Vagina (tissue), 2 donors: Measurements from ENCODE around the gene ADGRG6. TPM values are rescaled to one million over a fixed set of nuclear protein-coding genes. Genes with fewer than 3 reads are reported as not detected.

Source experiments
- DNase-seq, 2 donors: peaks; one replicate each; pipeline ENCODE4 v3.0.0-alpha.2; 2017; ENCODE audit errors: extremely low spot score in 2 of 2
- H3K27ac ChIP-seq: fragments of 200-600 bp; sonication (generic); one replicate; pipeline ENCODE4 v1.5.1; 2019
- H3K27me3 ChIP-seq: fragments of 200-600 bp; sonication (generic); one replicate; pipeline ENCODE4 v1.5.1; 2019
- H3K36me3 ChIP-seq, 2 donors: fragments of 200-600 bp; sonication (generic); one replicate each; pipeline ENCODE4 v1.5.1; 2017 to 2019
- H3K4me1 ChIP-seq: fragments of 200-600 bp; sonication (generic); one replicate; pipeline ENCODE4 v1.5.1; 2019
- H3K4me3 ChIP-seq, 2 donors: fragments of 200-600 bp; sonication (generic); 1 replicate in 1 of 2; 2 replicates in 1 of 2; pipeline ENCODE4 v1.5.1; 2016 to 2019
- H3K9me3 ChIP-seq: fragments of 200-600 bp; sonication (generic); one replicate; pipeline ENCODE4 v1.5.1; 2019
- CTCF ChIP-seq, 3 experiments: fragments of 450-650 bp in 2 of 3; fragments of 200-600 bp in 1 of 3; sonication (generic) in 1 of 3; IDR thresholded peaks; one replicate each; pipeline ENCODE4 v1.5.1; 2017 to 2019; ENCODE audit warnings: antibody characterized with exemption in 3 of 3, mild to moderate bottlenecking in 2 of 3, moderate library complexity in 2 of 3
- POLR2A ChIP-seq, 2 donors: fragments of 450-650 bp; IDR thresholded peaks; one replicate each; pipeline ENCODE4 v1.6.1; 2017; ENCODE audit warnings: antibody characterized with exemption in 2 of 2, mild to moderate bottlenecking in 2 of 2, moderate library complexity in 2 of 2
- POLR2AphosphoS5 ChIP-seq, 2 donors: sonication (generic); formaldehyde crosslinking; IDR thresholded peaks; one replicate each; pipeline ENCODE4 v1.9.0; 2017; ENCODE audit warnings: antibody characterized with exemption in 2 of 2, mild to moderate bottlenecking in 2 of 2, low read depth in 1 of 2; ENCODE audit not compliant: insufficient read depth in 1 of 2
- intact Hi-C: fragments of 100-400 bp; cut with DNase I; formaldehyde crosslinking; loops from one replicate; pipeline ENCODE4 v1.15.1; 2023
- total RNA-seq: library from RNA; depleted of rRNA; stranded (reverse); fragments of >200 nt; gene quantifications from one replicate; pipeline ENCODE4 v1.2.3, GENCODE V29; 2016

Gene ADGRG6
- total RNA-seq, 1 donor from 2014 or later: 22.6 TPM

GRCh38 chr6:142350309-142350708 lies 48.5 kb downstream of the ADGRG6 start:
- H3K36me3 ChIP-seq: no peaks in the 10 kb centered on the region
- no peaks in the 10 kb centered on the region for H3K9me3 ChIP-seq
- no peak overlapping the region for H3K4me3 ChIP-seq
- H3K27me3 ChIP-seq: no peaks in the 10 kb centered on the region
- no peaks in the 10 kb centered on the region for H3K4me1 ChIP-seq
- no peak overlapping the region for H3K27ac ChIP-seq
- DNase-seq: no peak
- intact Hi-C loops: no loop called here
- TF ChIP-seq CTCF (IDR thresholded peaks at IDR 0.05): no peak
- TF ChIP-seq POLR2AphosphoS5 (IDR thresholded peaks at IDR 0.05; ENCODE audit: insufficient read depth in 1 of 2, low read depth in 1 of 2): no peak
- TF ChIP-seq POLR2A (IDR thresholded peaks at IDR 0.05): no peak

- TF ChIP-seq POLR2AphosphoS5 (IDR thresholded peaks at IDR 0.05; ENCODE audit: insufficient read depth in 1 of 2, low read depth in 1 of 2) (no peak), POLR2A (IDR thresholded peaks at IDR 0.05) (no peak), CTCF (IDR thresholded peaks at IDR 0.05) (no peak)
- Histone ChIP-seq H3K4me1 (no peaks in the 10 kb centered on the region), H3K36me3 (no peaks in the 10 kb centered on the region), H3K27me3 (no peaks in the 10 kb centered on the region), H3K9me3 (no peaks in the 10 kb centered on the region), H3K27ac (no peak overlapping the region), H3K4me3 (no peak overlapping the region)
- intact Hi-C loops: no loop called here
- DNase-seq: no peak
Observed at GRCh38 chr6:142353690-142354089, 51.9 kb downstream of the ADGRG6 start.

GRCh38 chr6:142354650-142355049 lies 52.8 kb downstream of the ADGRG6 start:
- Histone ChIP-seq H3K9me3 (no peaks in the 10 kb centered on the region), H3K27ac (no peak overlapping the region), H3K4me3 (no peak overlapping the region), H3K4me1 (no peaks in the 10 kb centered on the region), H3K36me3 (no peaks in the 10 kb centered on the region), H3K27me3 (no peaks in the 10 kb centered on the region)
- intact Hi-C loops: no loop called here
- DNase-seq: no peak
- TF ChIP-seq POLR2AphosphoS5 (IDR thresholded peaks at IDR 0.05; ENCODE audit: insufficient read depth in 1 of 2, low read depth in 1 of 2) (no peak), CTCF (IDR thresholded peaks at IDR 0.05) (no peak), POLR2A (IDR thresholded peaks at IDR 0.05) (no peak)

GRCh38 chr6:142355520-142356174 lies 53.8 kb downstream of the ADGRG6 start:
- no peak for TF ChIP-seq CTCF (IDR thresholded peaks at IDR 0.05)

GRCh38 chr6:142356201-142356883 lies 54.5 kb downstream of the ADGRG6 start:
- Histone ChIP-seq H3K9me3 (no peaks in the 10 kb centered on the region), H3K27ac (no peak overlapping the region), H3K4me3 (no peak overlapping the region), H3K36me3 (no peaks in the 10 kb centered on the region), H3K4me1 (no peaks in the 10 kb centered on the region), H3K27me3 (no peaks in the 10 kb centered on the region)
- intact Hi-C loops: no loop called here
- TF ChIP-seq POLR2A (IDR thresholded peaks at IDR 0.05) (no peak), CTCF (IDR thresholded peaks at IDR 0.05) (no peak), POLR2AphosphoS5 (IDR thresholded peaks at IDR 0.05; ENCODE audit: insufficient read depth in 1 of 2, low read depth in 1 of 2) (no peak)
- no peak for DNase-seq

More at GRCh38 chr6:142355520-142356174, 53.8 kb downstream of the ADGRG6 start:
- no peaks in the 10 kb centered on the region for H3K4me1 ChIP-seq
- H3K27me3 ChIP-seq: no peaks in the 10 kb centered on the region
- no peaks in the 10 kb centered on the region for H3K36me3 ChIP-seq
- intact Hi-C loops: no loop called here
- no peak overlapping the region for H3K27ac ChIP-seq
- no peak for DNase-seq
- H3K4me3 ChIP-seq: no peak overlapping the region
- H3K9me3 ChIP-seq: no peaks in the 10 kb centered on the region
